Activated T-cell treated with anti-CD3 and anti-CD28 coated beads, Interleukin-2, amount 50 U/mL, for 24 hours (primary cell): ENCODE data around the gene FARS2.

Experiments used
- DNase-seq: peaks from one replicate; pipeline ENCODE4 v3.0.0-alpha.2; 2020
- H3K27ac Mint-ChIP-seq: 2 replicates; pipeline ENCODE4 v1.8.0; 2020; ENCODE audit warnings: mild to moderate bottlenecking, mixed read lengths
- H3K27me3 Mint-ChIP-seq: 2 replicates; pipeline ENCODE4 v1.8.0; 2020; ENCODE audit warnings: mixed read lengths
- H3K36me3 Mint-ChIP-seq: 2 replicates; pipeline ENCODE4 v1.8.0; 2020; ENCODE audit warnings: low read depth, mixed read lengths
- H3K4me1 Mint-ChIP-seq: 2 replicates; pipeline ENCODE4 v1.8.0; 2020; ENCODE audit warnings: low read depth, mixed read lengths
- H3K4me3 Mint-ChIP-seq: 2 replicates; pipeline ENCODE4 v1.8.0; 2020; ENCODE audit warnings: mild to moderate bottlenecking, moderate library complexity, mixed read lengths
- H3K9me3 Mint-ChIP-seq: 2 replicates; pipeline ENCODE4 v1.8.0; 2020; ENCODE audit warnings: mixed read lengths

Gene FARS2

DNA sequence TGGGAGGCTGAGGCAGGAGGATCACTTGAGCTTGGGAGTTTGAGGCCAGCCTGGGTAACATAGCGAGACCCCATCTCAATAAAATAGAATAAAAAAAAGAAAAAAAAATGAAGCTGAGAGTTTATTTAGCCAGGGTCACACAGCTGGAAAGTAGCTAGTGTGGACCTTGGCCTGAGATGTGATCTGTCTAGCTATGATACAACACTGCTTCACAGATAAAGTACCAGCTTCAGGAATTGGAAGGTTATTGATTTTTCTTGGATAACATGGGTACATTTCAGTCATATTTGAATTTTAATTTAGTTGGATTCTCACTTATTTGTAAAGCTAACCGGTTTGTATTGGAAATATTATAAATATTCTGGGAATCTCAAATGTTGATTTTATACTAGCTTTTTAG lies 5.1 kb downstream of the FARS2 start:
- DNase-seq, result no peak
- no peak overlapping the region for H3K4me3 Mint-ChIP-seq
- H3K9me3 Mint-ChIP-seq, result no peaks in the 10 kb centered on the region
- peak overlapping the region; percentile 76 for H3K27ac Mint-ChIP-seq
- no peaks in the 10 kb centered on the region for H3K27me3 Mint-ChIP-seq
- peaks cover 44% of the 10 kb centered on the region for H3K36me3 Mint-ChIP-seq
- H3K4me1 Mint-ChIP-seq, result peaks cover 41% of the 10 kb centered on the region

DNA sequence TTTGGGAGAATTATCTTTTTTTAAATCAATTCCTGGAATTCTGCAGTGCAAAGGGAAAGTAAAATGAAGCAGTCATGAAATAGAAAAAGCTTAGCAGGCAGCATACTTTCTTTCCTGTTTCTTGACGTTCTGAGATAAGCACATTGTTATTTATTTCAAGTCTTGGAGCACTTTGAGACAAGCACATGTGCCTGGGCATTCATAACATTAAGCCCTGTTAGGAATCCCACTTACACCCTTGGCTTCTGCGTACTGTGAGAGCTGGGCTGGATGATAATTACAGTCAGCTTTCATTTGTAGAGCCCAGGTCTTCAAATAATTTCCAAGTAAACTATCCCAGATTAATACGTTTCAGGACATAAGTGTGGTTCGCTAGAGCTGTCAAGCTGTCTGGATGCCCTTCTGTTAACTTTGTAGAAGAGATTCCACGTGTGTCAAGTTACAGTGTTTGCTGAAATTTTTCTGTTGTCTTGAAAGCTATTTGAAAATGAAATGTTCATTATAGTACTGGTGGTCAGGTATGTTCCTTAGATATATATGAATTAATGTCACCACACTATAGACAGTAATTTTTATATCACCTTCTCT lies 8.9 kb downstream of the FARS2 start:
- no peak overlapping the region for H3K4me3 Mint-ChIP-seq
- no peak for DNase-seq
- no peaks in the 10 kb centered on the region for H3K9me3 Mint-ChIP-seq
- peak overlapping the region; percentile 64 for H3K27ac Mint-ChIP-seq
- peaks cover 50% of the 10 kb centered on the region for H3K36me3 Mint-ChIP-seq
- H3K4me1 Mint-ChIP-seq, result peaks cover 43% of the 10 kb centered on the region
- no peaks in the 10 kb centered on the region for H3K27me3 Mint-ChIP-seq

DNA sequence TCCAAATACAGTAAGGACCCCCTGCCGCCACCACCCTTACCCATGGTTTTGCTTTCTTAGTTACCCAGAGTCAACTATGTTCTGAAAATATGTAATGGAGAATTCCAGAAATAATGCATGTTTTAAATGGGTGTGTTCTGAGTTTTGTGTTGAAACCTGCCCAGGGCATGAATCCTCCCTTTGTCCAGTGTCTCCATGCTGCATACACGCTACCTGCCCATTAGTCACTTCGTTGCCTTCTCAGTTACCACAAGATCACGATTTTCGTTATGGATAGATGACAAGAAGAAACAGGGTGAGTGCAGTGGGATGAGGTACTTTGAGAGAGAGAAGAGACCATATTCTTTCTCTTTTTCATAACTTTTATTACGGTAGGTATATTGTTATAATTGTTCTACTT lies 10.6 kb downstream of the FARS2 start:
- H3K4me1 Mint-ChIP-seq, result peaks cover 38% of the 10 kb centered on the region
- DNase-seq, result no peak
- H3K36me3 Mint-ChIP-seq, result peaks cover 52% of the 10 kb centered on the region
- H3K27ac Mint-ChIP-seq, result no peak overlapping the region
- H3K9me3 Mint-ChIP-seq, result no peaks in the 10 kb centered on the region
- no peak overlapping the region for H3K4me3 Mint-ChIP-seq
- H3K27me3 Mint-ChIP-seq, result no peaks in the 10 kb centered on the region

DNA sequence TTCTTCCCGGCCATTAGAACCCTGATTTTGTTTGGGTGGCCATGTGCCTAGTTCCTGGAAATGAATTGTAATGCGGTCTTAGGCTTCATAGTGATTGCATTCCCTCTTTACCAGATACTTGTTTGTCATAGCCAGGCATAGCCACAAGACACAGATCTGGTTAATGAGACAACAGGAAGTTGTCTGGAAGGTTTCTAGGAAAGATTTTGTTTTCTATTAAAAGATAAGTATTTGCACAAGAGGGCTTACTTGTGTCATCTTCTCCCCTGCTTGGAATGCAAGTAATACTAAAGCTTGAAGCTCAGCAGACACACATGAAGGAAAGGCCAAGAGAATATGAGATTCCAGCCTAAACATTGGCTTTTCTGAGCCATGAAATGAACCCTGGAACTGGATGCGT lies 12.9 kb downstream of the FARS2 start:
- Mint-ChIP-seq H3K9me3 (no peaks in the 10 kb centered on the region), H3K27me3 (no peaks in the 10 kb centered on the region), H3K36me3 (peaks cover 43% of the 10 kb centered on the region), H3K27ac (no peak overlapping the region), H3K4me3 (no peak overlapping the region), H3K4me1 (peaks cover 49% of the 10 kb centered on the region)
- DNase-seq, result no peak

DNA sequence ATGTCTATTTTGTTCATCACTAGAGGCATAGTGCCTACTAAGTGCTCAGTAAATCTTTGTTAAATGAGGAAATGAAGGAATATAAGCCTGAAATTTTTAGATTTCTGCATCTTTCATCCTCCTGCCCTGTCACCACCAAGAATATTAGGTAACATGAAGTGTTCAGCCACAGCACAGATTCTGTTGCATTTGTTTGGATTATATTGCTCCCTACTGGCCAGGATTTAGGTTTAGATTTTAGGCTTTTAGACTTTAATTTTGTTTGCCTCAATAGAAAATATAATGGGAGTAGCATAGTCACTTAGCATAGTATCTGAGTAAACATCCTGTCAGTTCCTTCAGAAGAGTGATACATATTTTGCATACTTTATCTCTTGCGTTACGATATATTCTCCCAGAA lies 14.2 kb downstream of the FARS2 start:
- Mint-ChIP-seq H3K36me3 (peaks cover 41% of the 10 kb centered on the region), H3K4me1 (peaks cover 55% of the 10 kb centered on the region), H3K4me3 (no peak overlapping the region), H3K9me3 (no peaks in the 10 kb centered on the region), H3K27me3 (no peaks in the 10 kb centered on the region), H3K27ac (no peak overlapping the region)
- DNase-seq, result no peak

DNA sequence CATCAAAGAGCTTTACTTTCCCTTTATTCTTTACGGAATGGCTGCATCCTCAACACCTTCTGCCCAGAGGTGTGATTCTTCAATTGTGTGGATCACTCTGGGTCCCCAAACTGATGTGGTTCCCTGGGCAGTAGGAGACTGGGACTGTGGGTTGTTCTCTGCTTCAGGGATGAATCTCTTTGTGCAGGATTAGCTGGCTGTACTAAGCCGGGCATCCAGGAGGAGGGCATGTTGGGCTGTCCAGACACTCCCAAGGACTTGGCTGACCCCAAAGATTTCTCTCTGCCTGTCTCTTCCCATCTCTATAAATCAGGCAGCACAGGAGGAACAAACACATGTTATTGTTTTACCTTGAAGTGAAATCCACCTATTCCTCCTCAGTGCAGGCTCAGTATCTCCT lies 15.3 kb downstream of the FARS2 start:
- Mint-ChIP-seq H3K27ac (no peak overlapping the region), H3K9me3 (no peaks in the 10 kb centered on the region), H3K4me1 (peaks cover 55% of the 10 kb centered on the region), H3K4me3 (no peak overlapping the region), H3K36me3 (peaks cover 41% of the 10 kb centered on the region), H3K27me3 (no peaks in the 10 kb centered on the region)
- DNase-seq, result no peak

DNA sequence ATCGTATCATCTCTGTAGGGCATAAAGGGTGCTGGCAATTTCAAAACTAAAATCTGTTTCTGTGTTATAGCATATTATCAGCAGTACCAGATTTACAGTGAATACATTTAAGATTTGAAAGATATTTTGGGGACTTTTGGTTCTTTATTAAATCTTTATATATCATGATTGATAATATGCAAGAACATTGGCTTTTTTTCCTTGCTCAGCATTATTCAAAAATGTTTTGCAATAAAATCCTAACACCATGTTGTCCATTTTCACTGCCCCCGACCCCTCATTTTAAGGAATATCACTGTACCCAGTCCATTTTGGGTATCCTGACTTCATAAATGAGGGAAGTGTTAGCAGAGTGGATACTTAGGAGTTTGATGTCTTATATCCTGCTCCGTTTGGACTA lies 16.3 kb downstream of the FARS2 start:
- Mint-ChIP-seq H3K9me3 (no peaks in the 10 kb centered on the region), H3K27me3 (no peaks in the 10 kb centered on the region), H3K36me3 (peaks cover 41% of the 10 kb centered on the region), H3K4me1 (peaks cover 64% of the 10 kb centered on the region), H3K4me3 (no peak overlapping the region), H3K27ac (no peak overlapping the region)
- DNase-seq, result no peak

DNA sequence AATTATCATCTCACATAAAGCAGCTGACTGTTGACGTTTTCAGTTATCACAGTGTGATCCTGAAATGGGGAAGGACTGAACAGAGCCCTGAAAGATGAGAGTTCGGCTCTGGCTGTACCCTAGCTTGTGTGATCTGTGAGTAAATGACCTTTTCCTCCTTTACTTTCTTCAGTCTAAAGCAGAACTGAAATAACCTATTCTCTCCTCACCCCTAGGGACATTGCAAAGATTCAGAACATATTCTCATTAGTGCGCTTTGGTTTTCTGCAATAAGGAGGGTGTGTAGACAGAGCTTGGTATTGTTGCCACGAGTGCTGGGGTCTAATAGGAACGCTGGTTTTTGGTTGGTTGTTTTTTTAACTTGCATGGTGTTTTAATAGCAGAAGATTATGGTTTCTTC lies 16.7 kb downstream of the FARS2 start:
- Mint-ChIP-seq H3K4me3 (no peak overlapping the region), H3K36me3 (peaks cover 36% of the 10 kb centered on the region), H3K4me1 (peaks cover 60% of the 10 kb centered on the region), H3K27me3 (no peaks in the 10 kb centered on the region), H3K9me3 (no peaks in the 10 kb centered on the region), H3K27ac (peak overlapping the region; percentile 57)
- no peak for DNase-seq

DNA sequence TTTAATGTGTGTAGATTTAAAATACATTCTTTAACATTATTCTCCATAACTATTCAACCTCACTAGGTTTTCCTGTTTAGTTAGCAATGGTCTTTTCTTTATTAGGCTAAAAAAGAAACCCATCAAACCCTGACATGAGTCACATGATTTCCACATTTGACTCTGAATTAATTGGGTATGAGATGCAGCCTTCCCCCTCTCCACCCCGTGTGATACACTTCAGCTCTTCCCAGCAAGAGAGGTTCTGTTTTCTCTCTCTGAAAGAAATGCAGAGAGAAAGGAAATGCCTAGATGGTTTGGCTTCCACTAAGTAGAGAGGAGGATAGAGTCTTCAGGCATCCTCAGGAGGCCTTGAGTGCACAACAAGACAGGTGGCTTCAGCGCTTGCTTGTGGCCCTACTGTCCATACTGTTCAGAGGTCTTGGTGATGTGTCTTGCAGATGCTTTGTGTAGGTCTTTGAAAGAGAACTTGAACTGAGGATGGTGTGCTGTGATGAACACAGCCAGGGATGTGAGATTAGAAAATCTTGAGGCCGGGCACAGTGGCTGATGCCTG lies 17.3 kb downstream of the FARS2 start:
- peaks cover 57% of the 10 kb centered on the region for H3K4me1 Mint-ChIP-seq
- peak overlapping the region; percentile 97 for H3K27ac Mint-ChIP-seq
- H3K4me3 Mint-ChIP-seq, result peak overlapping the region; percentile 58

DNA sequence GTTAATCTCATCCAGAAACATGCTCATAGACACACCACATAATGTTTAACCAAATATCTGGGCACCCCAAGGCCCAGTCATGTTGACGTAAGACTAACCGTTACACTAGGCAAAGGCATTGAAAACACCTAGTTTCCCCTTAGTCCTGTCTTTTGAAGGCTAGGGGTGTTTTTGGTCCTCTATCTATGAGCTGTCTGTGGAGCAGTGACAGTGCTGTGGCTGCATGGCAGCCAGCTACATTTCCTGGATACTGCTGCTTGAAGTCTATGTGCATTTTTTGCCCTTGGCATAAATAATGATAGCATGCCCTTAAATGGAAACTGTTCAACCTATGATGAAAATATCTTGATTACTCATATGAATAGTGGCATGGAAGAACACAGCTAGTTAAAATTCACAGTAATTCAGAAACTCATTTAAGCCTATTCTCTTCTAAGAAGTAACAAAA lies 18.6 kb downstream of the FARS2 start:
- peaks cover 27% of the 10 kb centered on the region for H3K36me3 Mint-ChIP-seq
- H3K4me3 Mint-ChIP-seq, result peak overlapping the region; percentile 29
- peaks cover 59% of the 10 kb centered on the region for H3K4me1 Mint-ChIP-seq
- peak; percentile 44 for DNase-seq
- H3K27ac Mint-ChIP-seq, result peak overlapping the region; percentile 90
- H3K9me3 Mint-ChIP-seq, result no peaks in the 10 kb centered on the region
- H3K27me3 Mint-ChIP-seq, result no peaks in the 10 kb centered on the region

More for the DNA sequence above, 17.3 kb downstream of the FARS2 start:
- Mint-ChIP-seq H3K36me3 (peaks cover 30% of the 10 kb centered on the region), H3K27me3 (no peaks in the 10 kb centered on the region), H3K9me3 (no peaks in the 10 kb centered on the region)
- DNase-seq, result no peak

DNA sequence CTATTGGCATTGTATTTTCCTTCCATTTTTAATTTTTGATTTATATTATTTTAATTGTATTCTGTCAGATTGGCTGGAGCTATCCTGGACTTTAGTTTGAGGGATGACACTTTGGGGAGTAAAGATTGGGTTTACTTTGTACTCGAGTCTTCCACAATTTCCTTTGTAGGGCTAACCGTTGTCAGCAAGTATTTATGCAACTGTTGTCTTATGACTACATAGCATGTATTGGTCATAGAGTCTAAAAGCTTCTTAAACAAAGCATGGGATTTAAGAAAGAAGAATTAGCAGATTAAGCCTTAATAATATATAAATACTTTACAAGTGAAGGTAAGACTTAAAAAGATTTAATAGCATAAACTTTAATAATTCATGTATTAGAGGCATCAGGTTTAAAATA lies 19.6 kb downstream of the FARS2 start:
- H3K4me1 Mint-ChIP-seq, result peaks cover 64% of the 10 kb centered on the region
- H3K27ac Mint-ChIP-seq, result peak overlapping the region; percentile 75
- H3K36me3 Mint-ChIP-seq, result peaks cover 17% of the 10 kb centered on the region
- H3K4me3 Mint-ChIP-seq, result no peak overlapping the region
- no peaks in the 10 kb centered on the region for H3K27me3 Mint-ChIP-seq
- no peak for DNase-seq
- H3K9me3 Mint-ChIP-seq, result no peaks in the 10 kb centered on the region

DNA sequence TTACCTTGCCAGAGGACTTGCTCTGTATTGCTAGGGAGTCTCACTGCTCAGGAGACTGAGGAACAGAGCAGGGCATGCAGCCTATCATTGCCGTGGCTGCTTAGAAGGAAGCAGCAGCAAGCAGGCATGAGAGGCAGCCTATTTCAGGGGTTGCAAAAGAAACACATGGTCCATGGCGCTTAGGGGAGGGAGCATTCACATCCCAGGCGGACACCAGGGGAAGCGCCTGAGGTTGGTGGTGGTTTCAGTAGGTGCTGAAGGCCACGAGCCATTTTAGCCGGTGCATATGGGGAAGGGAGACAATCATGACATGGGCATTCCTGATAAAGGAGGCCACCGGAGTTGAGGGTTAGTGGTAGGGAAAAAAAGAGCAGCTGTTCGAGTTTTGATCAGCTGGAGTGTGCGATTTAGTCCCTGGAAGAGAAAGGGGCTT lies 20.9 kb downstream of the FARS2 start:
- Mint-ChIP-seq H3K9me3 (no peaks in the 10 kb centered on the region), H3K27ac (no peak overlapping the region), H3K36me3 (peaks cover 14% of the 10 kb centered on the region), H3K4me1 (peaks cover 67% of the 10 kb centered on the region), H3K4me3 (no peak overlapping the region), H3K27me3 (no peaks in the 10 kb centered on the region)
- no peak for DNase-seq

DNA sequence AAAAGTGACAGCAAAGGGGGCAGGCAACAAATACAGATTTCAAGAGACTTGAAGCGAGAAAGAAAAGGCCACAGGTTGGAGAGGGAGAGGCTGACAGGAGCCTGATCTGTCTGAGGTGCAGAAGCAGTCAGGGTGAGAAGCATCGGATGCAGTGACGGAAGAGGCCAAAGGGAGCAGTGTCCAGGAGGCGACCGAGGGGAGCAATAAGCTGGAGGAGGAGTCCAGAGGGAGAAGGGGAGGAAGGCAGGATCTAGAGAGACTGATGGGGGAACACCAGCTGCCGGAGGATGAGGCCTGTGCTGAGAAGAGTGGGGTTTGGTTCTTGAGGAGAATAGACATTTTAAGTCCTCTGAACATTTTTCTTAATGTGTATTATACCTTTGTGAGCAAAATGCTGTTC lies 23.8 kb downstream of the FARS2 start:
- Mint-ChIP-seq H3K36me3 (peaks cover 2% of the 10 kb centered on the region), H3K27ac (no peak overlapping the region), H3K4me1 (peaks cover 68% of the 10 kb centered on the region), H3K27me3 (no peaks in the 10 kb centered on the region), H3K4me3 (no peak overlapping the region), H3K9me3 (no peaks in the 10 kb centered on the region)
- DNase-seq, result no peak

DNA sequence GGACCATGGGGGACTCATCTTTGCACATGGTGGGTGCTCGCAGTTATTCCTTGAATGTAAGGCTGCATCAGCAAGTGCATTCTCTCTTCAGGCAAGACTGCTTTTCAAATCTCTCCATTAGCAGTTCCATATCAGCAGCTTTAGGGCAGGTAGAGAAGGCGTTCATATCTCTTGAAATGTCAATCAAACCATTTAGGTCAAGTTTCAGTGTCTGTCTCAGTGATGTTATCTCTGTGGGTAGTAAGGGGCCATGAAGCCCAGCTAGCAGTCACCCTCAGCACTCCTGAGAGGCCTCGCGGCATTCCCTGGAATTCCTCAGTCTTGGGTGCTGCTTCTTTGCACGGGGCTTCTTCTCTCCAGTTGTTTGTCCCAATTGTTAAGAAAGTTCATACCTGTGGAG lies 24.2 kb downstream of the FARS2 start:
- Mint-ChIP-seq H3K4me1 (peaks cover 66% of the 10 kb centered on the region), H3K36me3 (peaks cover 2% of the 10 kb centered on the region), H3K27ac (no peak overlapping the region), H3K9me3 (no peaks in the 10 kb centered on the region), H3K27me3 (no peaks in the 10 kb centered on the region), H3K4me3 (no peak overlapping the region)
- DNase-seq, result no peak

DNA sequence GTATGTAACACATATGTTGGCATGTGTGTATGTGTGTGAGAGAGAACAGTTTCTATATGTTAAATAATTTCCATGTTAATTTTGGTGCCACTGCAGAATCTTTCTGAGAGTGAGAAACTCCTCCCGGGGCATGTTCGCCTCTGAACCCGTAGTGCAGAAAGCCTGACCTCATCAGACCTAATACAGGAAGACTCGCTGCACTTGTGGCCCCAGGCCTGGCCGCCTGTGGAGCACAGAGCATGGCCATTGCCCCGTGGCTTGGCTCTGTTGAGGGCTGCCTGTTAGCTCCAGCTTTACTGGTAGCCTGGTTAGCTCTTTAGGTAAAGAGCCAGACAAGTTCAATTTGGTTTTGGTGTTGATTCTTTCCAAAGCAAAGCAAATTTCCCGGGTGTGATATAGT lies 25.5 kb downstream of the FARS2 start:
- H3K9me3 Mint-ChIP-seq, result no peaks in the 10 kb centered on the region
- H3K27ac Mint-ChIP-seq, result no peak overlapping the region
- no peaks in the 10 kb centered on the region for H3K27me3 Mint-ChIP-seq
- H3K36me3 Mint-ChIP-seq, result peaks cover 2% of the 10 kb centered on the region
- H3K4me3 Mint-ChIP-seq, result no peak overlapping the region
- H3K4me1 Mint-ChIP-seq, result peaks cover 65% of the 10 kb centered on the region
- no peak for DNase-seq
